Brain microvascular endothelial cell (primary cell): ENCODE data around the gene SUMF1.
"Not testable (repeated sequence)": the region's sequence is repeated elsewhere in the genome, so short reads cannot be mapped to it uniquely, and the experiment has no call there.

Experiments used
- DNase-seq: peaks from one replicate; pipeline ENCODE4 v3.0.0-alpha.2; 2020
- H3K27ac ChIP-seq: fragments of 250-450 bp; sonication (Bioruptor Pico); 2 replicates; pipeline ENCODE4 v1.5.1; 2020; ENCODE audit warnings: mild to moderate bottlenecking, moderate library complexity
- H3K27me3 ChIP-seq: fragments of 250-450 bp; sonication (Bioruptor Pico); replicated peaks from 2 replicates; pipeline ENCODE4 v1.5.1; 2020; ENCODE audit warnings: mild to moderate bottlenecking
- H3K36me3 ChIP-seq: fragments of 250-450 bp; sonication (Bioruptor Pico); replicated peaks from 2 replicates; pipeline ENCODE4 v1.5.1; 2020; ENCODE audit warnings: mild to moderate bottlenecking
- H3K4me3 ChIP-seq: 2 replicates; pipeline ENCODE4 v1.5.1; 2011; ENCODE audit warnings: low read depth, mild to moderate bottlenecking, control low read depth, low read length, moderate library complexity
- in situ Hi-C: cut with HindIII; loops from 2 replicates; pipeline ENCODE4 v1.10.0; 2017; ENCODE audit warnings: low sequenced_read_pairs, low pct_ligation_motif_present
- TF ChIP-seq, protein P1 (sequence below): IDR thresholded peaks from 2 replicates; pipeline ENCODE4 v1.5.1; 2011; ENCODE audit warnings: low read depth, mild to moderate bottlenecking, moderate library complexity, low read length, control low read depth, inconsistent platforms; ENCODE audit errors: missing control alignments

Gene SUMF1

DNA sequence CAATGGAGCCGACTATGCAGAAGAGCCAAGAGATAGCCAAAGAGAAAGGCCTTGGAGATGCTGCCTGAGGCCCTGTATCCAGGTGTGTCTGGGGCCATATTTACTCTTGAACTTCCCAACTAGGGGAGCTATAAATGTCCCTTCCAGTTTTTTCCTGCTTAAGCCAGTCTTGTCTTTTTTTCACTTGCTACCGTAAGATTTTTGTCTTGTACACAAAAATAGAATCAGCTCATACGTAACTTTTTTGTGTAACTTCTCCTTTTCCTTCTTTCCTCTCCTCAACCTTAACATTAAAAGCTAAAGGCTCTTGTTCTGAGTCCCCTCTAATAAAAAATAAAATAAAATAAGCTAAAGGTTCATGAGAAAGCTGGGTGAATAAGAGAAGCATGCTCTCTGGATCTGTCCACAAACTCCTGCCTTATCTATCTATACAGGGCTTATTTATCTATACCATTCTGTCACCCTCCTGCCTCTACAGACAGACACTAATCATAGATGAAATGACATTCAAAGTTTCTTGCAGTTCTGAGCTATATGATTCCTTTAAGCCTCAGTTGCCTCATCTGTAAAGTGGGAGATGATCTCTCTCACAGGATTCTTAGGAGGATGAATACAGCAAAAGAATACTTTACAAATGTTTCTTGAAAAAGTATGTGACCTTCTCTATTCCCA lies 4.6 kb downstream of the SUMF1 start:
- H3K4me3 ChIP-seq: no peak overlapping the region
- in situ Hi-C loops: no loop called here
- H3K27ac ChIP-seq: no peak overlapping the region
- H3K27me3 ChIP-seq: no peaks in the 10 kb centered on the region
- no peak for DNase-seq
- no peaks in the 10 kb centered on the region for H3K36me3 ChIP-seq
- TF ChIP-seq, protein P1, sequence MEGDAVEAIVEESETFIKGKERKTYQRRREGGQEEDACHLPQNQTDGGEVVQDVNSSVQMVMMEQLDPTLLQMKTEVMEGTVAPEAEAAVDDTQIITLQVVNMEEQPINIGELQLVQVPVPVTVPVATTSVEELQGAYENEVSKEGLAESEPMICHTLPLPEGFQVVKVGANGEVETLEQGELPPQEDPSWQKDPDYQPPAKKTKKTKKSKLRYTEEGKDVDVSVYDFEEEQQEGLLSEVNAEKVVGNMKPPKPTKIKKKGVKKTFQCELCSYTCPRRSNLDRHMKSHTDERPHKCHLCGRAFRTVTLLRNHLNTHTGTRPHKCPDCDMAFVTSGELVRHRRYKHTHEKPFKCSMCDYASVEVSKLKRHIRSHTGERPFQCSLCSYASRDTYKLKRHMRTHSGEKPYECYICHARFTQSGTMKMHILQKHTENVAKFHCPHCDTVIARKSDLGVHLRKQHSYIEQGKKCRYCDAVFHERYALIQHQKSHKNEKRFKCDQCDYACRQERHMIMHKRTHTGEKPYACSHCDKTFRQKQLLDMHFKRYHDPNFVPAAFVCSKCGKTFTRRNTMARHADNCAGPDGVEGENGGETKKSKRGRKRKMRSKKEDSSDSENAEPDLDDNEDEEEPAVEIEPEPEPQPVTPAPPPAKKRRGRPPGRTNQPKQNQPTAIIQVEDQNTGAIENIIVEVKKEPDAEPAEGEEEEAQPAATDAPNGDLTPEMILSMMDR: no peak

DNA sequence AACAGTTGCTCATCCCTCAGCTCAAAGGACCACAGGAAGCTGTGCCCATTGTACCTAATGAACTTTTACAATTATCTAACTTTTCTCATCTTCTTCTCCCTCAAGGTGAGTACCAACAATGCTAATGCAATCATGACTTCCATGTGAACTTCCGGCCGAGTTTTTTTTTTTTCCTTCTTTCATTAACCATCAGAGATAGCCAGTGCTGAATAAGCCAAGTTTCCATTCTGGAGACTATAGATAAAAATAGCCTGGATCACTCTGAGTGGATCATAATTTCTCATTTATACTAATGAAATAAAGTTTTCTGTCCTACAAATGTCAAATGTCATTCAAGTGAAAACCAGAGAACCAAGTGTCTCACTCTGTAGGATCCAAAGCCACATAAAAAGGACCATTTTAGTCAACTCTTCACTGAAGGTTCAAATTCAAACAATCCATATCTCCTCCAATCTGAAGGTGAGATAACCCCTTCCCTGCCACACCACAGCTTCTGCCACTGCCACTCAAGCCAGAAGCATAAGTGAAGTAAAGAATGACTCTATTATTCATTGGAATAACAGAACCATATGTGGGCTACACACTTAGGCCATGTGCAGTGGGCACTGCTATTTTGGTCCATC lies 5.5 kb downstream of the SUMF1 start:
- no peak for DNase-seq
- in situ Hi-C loops: no loop called here
- Histone ChIP-seq H3K4me3 (no peak overlapping the region), H3K27me3 (no peaks in the 10 kb centered on the region), H3K36me3 (no peaks in the 10 kb centered on the region), H3K27ac (no peak overlapping the region)
- TF ChIP-seq, protein P1: no peak

DNA sequence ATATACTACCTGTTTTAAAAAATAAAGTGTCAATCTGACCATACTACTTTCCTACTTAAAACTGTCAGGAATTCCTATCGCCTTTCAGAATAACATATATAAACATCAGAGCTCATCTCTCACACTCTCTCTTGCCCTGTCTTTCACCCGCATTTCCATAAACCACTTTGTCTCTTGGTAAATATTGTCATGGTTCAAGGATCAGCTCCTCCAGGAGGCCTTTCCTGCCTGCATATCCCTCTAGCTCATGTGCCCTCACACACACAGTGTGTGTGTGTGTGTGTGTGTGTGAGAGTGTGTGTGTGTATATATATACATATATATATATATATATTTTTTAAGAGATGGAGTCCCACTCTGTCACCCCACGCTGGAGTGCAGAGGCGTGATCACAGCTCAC lies 6.7 kb downstream of the SUMF1 start:
- no peak for DNase-seq
- H3K27me3 ChIP-seq: no peaks in the 10 kb centered on the region
- in situ Hi-C loops: no loop called here
- no peaks in the 10 kb centered on the region for H3K36me3 ChIP-seq
- no peak overlapping the region for H3K27ac ChIP-seq
- no peak overlapping the region for H3K4me3 ChIP-seq
- TF ChIP-seq, protein P1: no peak

DNA sequence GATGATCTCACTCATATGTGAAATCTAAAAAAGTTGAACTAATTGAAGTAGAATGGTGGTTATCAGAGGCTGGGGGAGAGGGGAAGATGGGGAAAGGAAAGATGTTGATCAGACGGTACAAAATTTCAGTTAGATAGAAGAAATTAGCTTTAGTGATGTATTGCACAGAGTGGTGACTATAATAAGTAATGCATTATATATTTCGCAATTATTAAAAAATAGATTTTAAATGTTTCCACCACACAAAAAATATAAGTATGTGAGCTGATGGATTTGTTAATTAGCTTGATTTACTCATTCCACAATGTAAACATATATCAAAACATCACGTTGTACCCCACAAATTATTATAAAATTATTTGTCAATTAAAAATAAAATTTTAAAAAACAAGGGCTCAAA lies 8.1 kb downstream of the SUMF1 start:
- Histone ChIP-seq H3K27ac (no peak overlapping the region), H3K27me3 (no peaks in the 10 kb centered on the region), H3K4me3 (no peak overlapping the region), H3K36me3 (no peaks in the 10 kb centered on the region)
- in situ Hi-C loops: no loop called here
- TF ChIP-seq, protein P1: no peak
- no peak for DNase-seq

DNA sequence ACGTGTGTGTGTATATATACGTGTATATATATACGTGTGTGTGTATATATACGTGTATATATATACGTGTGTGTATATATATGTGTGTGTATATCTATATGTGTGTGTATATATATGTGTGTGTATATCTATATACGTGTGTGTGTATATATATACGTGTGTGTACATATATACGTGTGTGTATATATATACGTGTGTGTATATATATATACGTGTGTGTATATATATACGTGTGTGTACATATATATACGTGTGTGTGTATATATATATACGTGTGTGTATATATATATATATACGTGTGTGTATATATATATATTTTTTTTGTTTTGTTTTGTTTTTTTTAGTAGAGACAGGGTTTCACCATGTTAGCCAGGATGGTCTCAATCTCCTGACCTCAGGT lies 10.3 kb downstream of the SUMF1 start:
- in situ Hi-C loops, DNase-seq, H3K27ac ChIP-seq: not testable (repeated sequence)

DNA sequence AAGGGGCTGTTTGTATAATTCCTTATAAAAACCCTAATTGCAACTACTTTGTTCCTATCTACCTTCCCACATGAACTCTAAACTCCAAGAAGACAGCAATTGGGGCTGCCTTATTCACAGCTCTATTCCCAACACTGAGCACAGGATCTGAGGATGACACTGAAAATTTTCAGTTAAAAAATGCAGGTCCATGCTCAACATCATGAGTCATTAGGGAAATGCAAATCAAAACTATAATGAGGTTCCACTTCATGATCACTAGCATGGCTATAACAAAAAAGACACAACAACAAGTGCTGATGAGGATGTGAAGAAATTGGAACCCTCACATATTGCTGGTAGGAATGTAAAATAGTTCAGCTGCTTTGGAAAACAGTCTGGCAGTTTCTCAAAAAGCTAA lies 12.9 kb downstream of the SUMF1 start:
- in situ Hi-C loops: no loop called here
- H3K27me3 ChIP-seq: no peaks in the 10 kb centered on the region
- no peaks in the 10 kb centered on the region for H3K36me3 ChIP-seq
- H3K4me3 ChIP-seq: no peak overlapping the region
- DNase-seq: no peak
- H3K27ac ChIP-seq: no peak overlapping the region
- TF ChIP-seq, protein P1: no peak

More for the DNA sequence above, 10.3 kb downstream of the SUMF1 start:
- not testable (repeated sequence) for H3K4me3 ChIP-seq, H3K27me3 ChIP-seq, H3K36me3 ChIP-seq
